ENCODE data around the gene ARRDC5. TPM values are rescaled to one million over a fixed set of nuclear protein-coding genes. Genes with fewer than 3 reads are reported as not detected.
"Not testable (repeated sequence)": the region's sequence is repeated elsewhere in the genome, so short reads cannot be mapped to it uniquely, and the experiment has no call there.

The ARRDC5 gene
- total RNA-seq, 1 donor from 2014 or later, result not detected

GRCh38 chr19:4847190-4847973 is 55.3 kb downstream of the ARRDC5 start:
- DNase-seq (ENCODE audit: low read depth), result no peak
- H3K4me3 ChIP-seq (ENCODE audit: low read depth, low read length), result no peak overlapping the region
- no peak for TF ChIP-seq CTCF (conservative IDR thresholded peaks at IDR 0.05; ENCODE audit: low read depth, low read length)

- DNase-seq (ENCODE audit: low read depth), result not testable (repeated sequence)
These were observed 56.7 kb downstream of the ARRDC5 start for GRCh38 chr19:4845975-4846374.

GRCh38 chr19:4844348-4845179 is 58.1 kb downstream of the ARRDC5 start:
- no peak overlapping the region for H3K4me3 ChIP-seq (ENCODE audit: low read depth, low read length)
- no peak for TF ChIP-seq CTCF (conservative IDR thresholded peaks at IDR 0.05; ENCODE audit: low read depth, low read length)
- DNase-seq (ENCODE audit: low read depth), result no peak

More at GRCh38 chr19:4845975-4846374, 56.7 kb downstream of the ARRDC5 start:
- not testable (repeated sequence) for H3K4me3 ChIP-seq (ENCODE audit: low read depth, low read length)

- no peak for DNase-seq (ENCODE audit: low read depth)
- TF ChIP-seq CTCF (conservative IDR thresholded peaks at IDR 0.05; ENCODE audit: low read depth, low read length), result no peak
- no peak overlapping the region for H3K4me3 ChIP-seq (ENCODE audit: low read depth, low read length)
These were observed 59.1 kb downstream of the ARRDC5 start for GRCh38 chr19:4843647-4843965.

Other genes starting within 250 kb of the ARRDC5 start
- 83.0 and 126 TPM in 2 replicates for gene MYDGF, start 232.6 kb downstream of the ARRDC5 start, total RNA-seq
- 85.3 and 127 TPM in 2 replicates for gene DPP9, start 179.1 kb downstream of the ARRDC5 start, total RNA-seq
- 10.4 and 16.3 TPM in 2 replicates for gene FEM1A, start 111.2 kb downstream of the ARRDC5 start, total RNA-seq
- 6.0 and 7.4 TPM in 2 replicates for gene TICAM1, start 71.2 kb downstream of the ARRDC5 start, total RNA-seq
- 151 and 178 TPM in 2 replicates for gene PLIN3, start 35.2 kb downstream of the ARRDC5 start, total RNA-seq
- 81.5 and 191 TPM in 2 replicates for gene UHRF1, start 6.6 kb upstream of the ARRDC5 start, total RNA-seq
- gene KDM4B, start 66.2 kb upstream of the ARRDC5 start, total RNA-seq, result 11.6 and 20.5 TPM in 2 replicates